Forelimb muscle (tissue), 1 donor: ENCODE data around the gene TUT1. TPM values are rescaled to one million over a fixed set of nuclear protein-coding genes. Genes with fewer than 3 reads are reported as not detected.
"Not testable (repeated sequence)": the region's sequence is repeated elsewhere in the genome, so short reads cannot be mapped to it uniquely, and the experiment has no call there.

Experiments
- DNase-seq: peaks from one replicate; pipeline ENCODE4 v3.0.0-alpha.2; 2013; ENCODE audit warnings: low read depth
- polyA plus RNA-seq: library from polyadenylated mRNA; unstranded; fragments of 120-200 nt; gene quantifications from one replicate; pipeline ENCODE4 v1.2.1, GENCODE V29; 2013; ENCODE audit not compliant: insufficient read length

TUT1 gene
- polyA plus RNA-seq, 1 donor: 11.2 TPM

DNA sequence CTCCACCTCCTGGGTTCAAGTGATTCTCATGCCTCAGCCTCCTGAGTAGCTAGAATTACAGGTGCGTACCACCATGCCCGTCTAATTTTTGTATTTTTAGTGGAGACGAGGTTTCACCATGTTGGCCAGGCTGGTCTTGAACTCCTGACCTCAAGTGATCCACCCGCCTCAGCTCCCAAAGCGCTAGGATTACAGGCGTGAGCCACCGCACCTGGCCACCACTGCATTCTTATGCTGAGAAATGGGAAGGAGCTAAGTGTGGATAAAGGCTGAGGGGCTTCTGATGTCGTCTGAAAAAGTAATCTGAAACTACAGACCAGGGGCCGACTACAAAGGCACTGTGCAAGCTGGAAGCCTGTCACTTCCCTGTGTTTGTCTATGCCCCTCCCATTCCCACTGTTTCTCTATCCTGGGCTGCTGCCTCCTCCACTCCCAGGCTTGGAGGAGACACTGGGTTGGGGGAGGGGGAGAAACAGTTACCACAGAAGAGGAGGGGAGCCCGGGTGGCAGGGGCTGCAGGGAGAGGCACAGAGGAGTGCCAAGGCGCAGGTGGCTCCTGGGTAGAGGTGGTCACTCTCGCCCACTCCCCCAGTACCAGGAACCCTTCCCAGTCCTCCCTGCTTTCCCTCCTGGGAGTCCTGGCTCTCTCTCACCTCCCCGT lies 13.3 kb upstream of the TUT1 start:
- DNase-seq: no peak

DNA sequence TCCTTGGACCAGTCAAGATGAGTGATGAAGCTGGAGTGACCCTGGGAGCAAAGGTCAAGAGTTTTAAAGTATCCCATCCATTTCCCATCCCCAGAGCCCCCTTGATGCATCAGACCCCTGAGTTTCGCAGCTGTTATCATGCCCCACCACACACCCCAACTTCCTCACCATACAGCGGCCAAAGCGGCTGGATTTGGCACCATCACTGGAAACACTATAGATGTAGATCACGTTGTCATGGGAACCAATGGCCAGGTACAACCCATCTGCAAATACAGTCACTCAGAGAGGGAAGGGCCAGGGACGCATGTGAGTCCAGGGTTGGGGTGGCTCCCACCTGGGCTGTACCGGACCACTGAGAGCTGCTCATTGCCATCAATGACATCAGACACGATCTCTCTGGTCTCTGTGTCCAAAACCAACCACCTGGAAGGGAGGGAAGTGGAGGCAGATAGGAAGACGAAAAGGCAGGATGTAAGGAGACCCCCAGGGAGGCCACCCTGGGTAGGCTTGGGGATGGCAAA lies 12.5 kb upstream of the TUT1 start:
- DNase-seq: no peak

DNA sequence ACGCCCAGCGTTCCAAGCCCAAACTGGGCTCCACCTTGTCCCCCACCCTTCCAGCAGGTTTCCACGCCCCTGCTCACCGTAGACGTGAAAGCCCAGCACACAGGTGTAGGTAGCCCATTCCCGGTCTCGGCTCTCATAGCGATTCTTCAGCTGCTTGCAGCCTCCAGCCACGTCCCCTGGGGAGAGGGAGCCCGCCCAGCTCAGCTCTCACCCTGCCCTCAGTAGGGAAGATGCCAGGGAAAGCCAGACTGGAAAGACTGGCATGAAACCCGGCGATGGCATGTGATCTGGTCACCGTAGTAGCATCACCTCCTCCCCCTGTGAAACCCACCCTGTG lies 11.7 kb upstream of the TUT1 start:
- no peak for DNase-seq

DNA sequence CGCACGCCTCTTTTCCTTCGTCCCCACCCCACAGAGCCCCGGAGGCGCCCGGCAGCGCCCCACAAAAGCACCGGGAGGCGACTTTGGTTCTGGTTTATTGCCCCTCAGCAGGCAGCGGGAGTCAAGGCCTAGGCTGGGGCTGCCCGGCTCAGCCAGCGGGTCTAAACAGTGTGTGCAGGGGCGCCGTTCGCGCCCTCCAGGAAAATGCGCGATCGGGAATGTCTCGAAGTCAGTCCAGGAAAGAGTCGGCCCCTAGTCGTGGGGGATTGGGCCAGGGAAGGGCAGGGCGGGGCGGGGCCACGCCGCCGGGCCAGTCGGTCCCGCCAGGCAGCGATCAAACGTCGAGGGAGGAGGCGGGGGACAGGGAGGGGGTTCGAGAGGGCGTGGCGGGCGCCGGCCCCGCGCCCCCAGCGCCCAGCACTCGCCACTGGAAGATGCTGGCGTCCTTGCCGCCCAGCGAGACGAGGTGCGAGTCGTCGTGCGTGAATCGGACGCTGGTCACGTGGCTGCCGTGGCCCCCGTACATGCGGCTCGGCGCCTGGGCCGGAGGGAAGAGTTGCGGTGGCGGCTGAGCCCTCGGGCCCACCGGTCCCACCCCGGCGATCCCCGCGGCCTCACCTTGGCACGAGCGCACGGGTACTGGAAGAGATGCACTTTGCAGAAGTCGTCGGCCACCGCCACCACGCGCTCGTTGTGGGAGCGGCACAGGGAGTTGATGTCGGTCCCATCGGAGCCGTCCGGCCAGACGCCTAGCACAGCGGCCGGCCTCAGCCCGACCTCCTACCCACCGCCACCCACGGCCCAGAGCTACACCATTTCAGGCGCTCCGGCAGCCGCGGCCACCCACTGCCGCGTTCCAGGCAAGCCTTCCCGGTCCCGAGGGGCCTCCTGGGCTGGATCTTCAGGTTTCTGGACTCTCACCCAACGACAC lies 11.1 kb upstream of the TUT1 start:
- DNase-seq: no peak

DNA sequence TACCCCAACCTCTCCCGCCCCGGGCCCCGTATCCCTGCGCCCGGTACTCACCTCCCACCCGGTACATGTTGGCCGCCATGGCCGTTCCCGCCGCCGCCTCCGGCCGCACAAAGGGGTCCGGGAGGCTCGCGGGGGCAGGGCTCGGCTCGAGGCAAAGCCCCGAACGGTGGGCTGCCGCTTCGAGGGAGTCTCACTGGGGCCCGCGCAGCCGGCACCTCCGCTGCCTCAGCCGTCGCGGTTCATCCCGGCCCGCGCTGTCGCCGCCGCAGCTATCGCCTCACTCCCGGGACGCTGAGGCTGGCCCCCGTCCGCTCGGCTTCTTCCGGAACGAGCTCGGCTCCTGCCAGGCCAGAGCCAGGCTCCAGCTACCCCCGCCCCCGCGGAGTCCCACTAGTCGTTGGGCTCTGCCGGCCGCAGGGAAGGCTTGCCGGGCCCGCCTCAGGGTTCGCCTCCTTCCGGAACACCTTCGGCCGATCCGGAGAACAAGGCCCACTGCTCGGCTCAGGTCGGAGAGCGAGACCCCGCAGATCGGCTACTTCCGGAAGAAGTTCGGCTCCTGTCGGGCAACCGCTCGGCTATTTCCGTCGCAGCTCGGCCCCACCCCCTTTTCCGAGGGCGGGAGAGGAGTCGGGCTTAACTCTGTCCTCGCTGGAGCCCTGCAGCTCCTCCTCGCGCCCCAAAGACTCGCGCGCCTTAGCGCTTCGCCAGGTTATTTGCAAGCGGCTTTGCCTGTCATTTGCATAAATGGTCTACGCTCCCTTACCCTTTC lies 10.2 kb upstream of the TUT1 start, which contains the start of gene MTA2:
MTA2 (minus strand) TSS at position 494 of the 769 bp plus-strand sequence; CDS start at position 79, 415 bp downstream.
- peak; percentile 85 for DNase-seq

DNA sequence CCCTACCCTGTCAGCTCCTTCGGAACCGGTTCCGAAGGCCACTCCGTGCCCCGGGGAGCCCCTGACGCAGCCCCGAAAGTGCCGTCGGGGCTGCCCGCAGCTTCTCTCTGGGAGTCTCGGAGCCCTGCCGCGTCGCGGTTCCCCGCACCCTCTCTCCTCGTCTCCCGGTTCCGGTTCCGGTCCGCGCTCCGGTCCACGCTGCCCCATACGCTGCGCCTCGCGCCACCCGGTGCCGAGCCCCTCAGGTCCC lies 9.7 kb upstream of the TUT1 start:
- DNase-seq: no peak

DNA sequence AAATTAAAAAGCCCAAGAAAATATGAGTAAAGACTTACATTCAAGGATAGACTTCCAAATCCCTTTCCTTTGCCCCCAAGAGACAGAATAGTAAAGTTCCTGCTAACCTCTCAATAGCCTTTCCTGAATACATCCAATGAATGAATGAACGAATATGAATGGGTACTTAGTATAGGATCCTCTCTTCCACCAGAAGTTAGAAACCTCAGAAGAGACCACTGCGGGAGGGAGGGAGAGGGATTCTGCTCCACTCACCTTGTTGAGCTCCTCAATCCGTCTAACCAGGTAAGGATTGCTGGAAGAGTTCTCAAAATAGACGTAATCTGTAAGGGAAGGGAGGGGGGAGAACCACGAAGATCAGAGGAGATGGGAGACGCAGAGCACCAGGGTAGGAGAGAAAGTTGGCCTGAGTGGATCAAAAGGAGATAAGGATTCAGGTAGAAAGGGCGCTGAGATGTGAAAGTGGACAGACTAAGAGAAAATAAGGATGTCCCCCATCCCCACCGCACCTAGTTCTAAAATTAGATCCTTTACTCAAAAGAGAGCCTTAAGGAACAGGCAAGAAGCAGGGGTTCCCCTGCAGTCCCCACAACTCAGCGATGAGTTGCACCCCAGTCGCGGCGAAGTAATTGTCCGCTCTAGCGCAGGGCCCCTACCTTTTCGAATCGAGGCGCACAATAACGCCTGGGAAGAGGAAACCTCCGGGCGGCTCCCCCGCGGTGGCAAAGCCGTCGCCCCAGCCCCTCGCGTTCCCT lies 9.2 kb upstream of the TUT1 start:
- no peak for DNase-seq

DNA sequence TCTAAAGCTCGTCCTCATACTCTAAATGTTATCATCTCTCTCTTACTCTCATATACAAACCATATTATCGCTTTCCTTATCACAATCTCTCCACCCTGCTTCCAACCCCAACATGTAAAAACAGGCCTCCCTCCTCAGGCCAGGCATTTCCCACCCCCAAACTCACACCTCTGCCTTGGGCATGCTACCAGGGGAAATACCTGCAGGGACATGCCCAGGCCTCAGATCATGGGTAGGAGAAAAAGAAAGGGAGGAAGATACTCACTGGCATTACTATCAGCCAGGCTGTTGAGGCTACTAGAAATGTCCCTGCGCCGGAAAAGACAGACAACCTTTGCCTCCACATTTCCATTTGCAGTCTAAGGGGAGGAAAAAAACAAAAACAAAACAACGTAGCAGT lies 8.6 kb upstream of the TUT1 start:
- no peak for DNase-seq

DNA sequence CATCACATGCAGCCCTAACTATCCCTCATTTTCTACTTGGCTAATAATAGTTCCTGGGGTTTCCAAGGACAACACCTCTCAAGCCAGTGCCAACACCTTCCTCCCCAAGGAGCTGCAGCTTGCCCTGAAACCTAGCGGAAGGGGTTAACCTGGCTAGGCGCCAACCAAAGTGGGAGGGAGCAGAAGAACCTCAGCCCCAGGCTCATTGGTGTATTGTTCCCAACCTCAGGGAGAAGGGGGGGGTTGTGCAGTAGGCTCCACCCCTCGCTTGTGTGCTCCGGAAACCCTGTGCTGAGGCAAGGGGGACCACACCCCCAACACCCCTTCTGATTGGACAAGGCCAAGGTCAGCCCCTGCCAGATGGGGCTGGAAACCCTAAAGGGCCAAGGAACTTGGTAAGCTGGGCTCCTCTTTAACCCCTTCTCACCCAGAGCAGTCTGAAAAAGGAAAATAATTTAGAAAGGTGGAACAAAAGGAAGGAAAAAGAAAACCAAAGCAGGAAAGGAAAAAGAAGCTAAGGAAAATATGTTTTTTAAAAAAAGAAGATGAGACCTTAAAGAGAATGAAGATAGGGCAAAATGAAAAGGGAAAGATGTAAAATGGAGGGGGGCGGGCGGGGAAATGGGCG lies 7.9 kb upstream of the TUT1 start:
- peak; percentile 94 for DNase-seq

DNA sequence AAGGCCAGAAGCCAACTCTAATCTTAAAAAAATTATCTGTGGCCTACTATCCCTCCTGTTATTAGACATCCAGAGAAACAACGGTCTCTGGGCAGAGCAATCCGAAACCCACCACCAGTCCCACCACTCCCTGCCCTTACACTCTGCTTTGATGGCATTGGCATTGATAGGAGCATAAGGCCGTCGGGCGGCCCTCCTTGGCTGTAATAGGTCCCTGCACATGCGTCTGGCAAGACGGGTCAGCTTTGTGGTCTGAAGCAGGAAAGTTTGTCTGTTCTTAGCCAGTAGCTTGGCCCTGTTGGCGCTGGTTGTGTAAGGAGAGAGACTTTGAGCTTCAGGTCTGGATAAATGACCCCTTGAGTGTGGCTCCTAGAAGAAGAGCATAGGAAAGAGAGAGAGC lies 3.8 kb upstream of the TUT1 start:
- DNase-seq: no peak

DNA sequence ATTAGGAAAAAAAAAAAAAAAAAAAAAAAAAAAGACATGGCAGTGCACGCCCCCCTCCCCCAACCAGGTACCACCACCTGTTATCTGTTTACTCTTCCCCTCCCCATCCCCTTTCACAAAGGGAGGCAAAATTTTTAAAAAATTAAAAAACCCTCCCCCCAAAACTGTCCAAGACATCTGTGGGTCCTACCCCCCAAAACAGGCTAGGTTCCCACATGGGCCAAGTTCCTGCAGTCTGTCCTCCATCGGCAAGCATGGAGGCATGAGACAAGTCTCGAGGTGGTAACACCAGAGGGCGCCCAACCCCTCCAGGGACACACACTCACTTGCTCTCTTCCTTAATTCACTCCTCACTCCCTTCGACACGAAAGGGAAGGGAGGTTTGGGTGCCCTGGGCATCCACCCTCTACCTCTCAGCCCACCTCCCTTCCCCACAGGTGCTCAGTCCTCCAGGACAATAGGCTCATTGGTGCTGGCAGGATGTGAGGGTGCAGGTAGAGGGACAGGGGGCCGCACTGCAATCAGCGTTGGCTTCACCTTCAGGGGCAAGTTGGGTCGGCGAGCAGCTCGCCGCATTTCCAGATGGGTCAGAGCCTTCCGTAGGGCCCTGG lies 2.2 kb upstream of the TUT1 start:
- no peak for DNase-seq

DNA sequence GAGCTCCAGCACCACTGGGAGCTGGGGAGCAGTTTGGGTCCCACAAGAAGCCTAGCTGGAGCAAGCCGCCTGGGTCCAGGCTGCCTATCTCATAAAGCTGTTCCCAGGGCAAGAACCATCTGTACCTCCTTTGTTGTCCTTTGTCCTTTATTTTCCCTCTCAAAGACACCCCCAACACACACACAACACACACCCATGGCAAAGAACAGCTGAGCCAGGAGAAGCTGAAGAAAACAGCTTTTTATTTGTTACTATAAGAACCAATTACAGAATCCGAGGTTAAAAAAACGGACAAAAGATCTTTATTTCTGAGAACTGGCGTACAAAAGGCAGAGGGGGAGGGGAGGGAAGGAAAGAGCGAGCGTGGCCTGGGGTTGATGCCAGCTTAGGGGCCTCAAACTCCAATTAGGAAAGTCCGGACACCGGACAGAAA lies 1.7 kb upstream of the TUT1 start:
- DNase-seq: no peak

DNA sequence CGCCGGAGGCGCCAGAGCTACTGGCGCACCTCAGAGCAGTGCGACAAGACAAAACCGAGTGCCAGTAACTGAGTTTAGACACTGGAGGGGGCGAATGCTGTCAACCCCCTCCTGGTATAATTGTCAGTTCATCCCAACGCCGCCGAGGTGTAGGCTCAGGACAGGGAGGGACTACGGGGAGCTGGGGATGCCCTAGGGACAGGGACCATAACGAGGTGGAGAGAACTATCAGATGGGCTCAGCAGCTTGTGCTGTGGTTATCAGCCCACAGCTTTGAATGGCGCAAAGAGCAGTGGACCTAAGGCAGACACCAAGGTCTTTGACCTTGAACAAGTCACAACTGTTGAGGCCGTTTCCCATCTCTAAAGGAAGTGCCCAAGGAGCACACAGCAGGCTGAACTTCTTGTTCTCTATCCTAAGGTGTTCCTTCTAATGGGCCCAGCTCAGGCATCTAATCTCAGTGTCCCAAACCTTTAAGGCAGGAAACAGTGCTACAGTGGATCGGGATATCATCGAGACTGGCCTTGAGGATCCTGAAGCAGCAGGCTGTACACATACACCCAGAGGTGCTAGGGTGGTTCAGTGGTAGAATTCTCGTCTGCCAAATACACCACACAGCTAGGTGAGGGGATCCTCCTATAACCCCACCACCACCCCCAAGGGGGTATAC lies 958 bp upstream of the TUT1 start:
- no peak for DNase-seq

DNA sequence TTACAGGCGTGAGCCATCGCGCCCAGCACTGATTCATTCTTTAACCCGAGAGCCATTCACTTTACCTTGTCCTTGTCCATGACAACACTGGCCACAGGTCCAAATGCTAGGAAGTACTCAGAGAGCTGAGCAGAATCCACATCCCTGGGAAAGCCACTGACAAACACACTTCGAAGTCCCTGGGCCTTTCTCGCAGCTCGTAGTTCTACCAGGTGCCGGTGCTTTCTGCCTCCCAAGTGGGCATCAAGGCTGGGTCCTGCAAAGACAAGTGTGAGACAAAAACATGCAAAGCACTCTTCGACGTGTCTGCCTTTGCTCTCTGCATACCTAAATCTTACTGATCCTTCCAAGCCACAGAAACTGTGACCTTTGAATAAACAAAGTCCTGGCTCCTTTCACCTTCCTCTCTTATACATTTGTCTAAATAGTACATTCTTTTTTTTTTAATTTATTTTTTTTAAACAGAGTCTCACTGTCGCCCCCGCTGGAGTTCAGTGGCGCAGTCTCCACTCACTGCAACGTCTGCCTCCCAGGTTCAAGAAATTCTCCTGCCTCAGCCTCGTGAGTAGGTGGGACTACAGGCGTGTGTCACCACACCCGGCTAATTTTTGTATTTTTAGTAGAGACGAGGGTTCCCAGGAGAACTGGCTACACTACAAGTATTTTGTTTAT lies 2.2 kb downstream of the TUT1 start:
- DNase-seq: no peak

DNA sequence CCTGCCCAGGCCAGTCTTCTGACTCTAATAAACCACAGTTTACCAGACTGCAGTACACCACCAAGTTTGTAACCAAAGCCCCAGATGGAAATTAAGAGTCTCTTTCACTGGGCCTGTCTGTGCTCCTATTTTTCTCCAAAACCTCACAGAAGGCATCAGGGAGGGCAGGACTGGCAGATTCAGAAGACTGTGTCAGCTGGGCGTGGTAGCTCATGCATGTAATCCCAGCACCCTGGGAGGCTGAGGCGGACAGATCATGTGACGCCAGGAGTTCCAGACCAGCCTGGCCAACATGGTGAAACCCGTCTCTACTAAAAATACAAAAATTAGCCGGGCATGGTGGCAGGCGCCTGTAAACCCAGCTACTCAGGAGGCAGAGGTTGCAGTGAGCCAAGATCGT lies 6.0 kb downstream of the TUT1 start:
- DNase-seq: not testable (repeated sequence)

DNA sequence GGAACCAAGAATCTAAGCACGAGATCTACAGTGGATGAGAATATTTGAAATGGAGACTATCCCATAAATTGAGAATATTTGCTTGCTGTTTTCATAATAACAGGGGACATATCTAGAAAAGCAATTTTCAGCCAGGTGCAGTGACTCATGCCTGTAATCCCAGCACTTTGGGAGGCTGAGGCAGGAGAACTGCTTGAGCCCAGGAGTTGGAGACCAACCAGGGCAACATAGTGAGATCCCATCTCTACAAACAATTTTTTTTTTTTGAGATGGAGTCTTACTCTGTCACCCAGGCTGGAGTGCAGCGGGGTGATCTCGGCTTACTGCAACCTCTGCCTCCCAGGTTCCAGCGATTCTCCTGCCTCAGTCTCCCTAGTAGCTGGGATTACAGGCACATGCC lies 9.6 kb downstream of the TUT1 start:
- not testable (repeated sequence) for DNase-seq

DNA sequence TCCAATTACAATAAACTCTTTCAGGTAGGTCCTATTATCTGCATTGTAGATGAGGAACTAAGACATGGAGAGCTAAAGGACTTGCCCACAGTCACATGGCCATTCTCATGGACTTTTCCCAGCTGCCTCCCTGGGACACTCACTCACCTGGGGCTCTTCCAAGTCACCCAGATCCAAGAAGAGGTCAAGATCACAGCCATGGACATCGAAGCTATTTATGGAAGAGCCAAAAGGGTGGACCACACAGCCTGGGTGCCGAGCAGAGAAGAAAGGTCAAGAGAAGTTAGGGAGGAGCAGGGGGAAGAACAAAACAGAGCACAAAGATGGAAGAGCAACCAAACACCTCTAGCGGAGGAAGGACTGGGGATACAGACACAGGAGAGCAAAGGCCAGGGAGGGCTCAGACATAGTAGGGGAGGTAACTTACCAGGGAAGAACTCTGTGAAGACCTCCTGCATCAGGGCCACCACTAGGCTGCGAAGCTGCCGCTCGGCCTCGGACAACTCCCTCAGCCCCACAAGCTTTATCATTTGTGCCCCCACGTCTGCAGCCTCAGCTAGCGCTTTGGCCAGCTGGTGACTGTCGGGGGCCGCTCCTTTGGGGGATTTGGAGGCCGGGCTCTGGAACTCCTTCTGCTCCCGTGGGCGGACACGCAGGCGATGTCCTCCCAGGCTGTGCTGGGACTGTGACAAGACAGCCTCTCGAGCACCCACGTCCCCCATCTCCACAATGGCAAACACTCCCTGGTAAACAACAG lies 10.2 kb downstream of the TUT1 start:
- no peak for DNase-seq

DNA sequence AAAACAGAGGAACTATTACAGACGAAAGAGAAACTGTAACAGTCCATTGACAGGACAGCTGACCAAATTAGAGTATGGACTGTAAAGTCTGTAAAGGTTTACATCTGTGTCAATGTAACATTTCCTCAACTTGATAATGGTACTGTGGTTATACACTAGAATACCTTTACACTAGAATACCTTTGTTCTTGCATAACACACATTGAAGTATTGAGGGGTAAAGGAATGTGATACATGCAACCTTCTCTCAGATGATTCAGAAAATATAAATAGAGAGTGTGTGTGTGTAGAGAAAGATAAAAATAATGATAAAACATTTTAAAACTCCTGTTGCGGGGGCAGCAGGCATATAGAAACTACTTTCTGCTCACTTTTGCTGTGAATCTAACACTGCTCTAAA lies 12.1 kb downstream of the TUT1 start:
- no peak for DNase-seq

DNA sequence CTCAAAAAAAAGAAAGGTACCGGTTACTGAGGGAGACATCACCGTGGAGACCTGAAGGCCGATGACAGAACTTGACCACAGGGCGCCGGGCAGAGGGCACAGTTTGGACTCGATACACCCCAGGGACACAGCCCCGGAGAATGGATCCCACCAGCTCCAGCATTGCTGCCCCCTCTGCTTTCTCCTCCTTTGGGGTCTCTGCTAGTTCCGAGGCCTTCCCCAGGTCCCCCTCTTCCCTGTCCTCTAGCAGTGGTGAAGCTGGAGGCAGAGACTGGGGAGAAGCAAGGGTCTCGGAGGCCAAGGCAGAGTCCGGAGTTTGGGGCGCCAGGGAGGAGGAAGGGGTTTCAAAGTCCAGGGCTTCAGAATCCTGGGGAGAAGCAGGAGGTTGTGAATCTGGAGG lies 12.8 kb downstream of the TUT1 start:
- no peak for DNase-seq
